Kidney epithelial cell (primary cell): ENCODE data around the gene SH2B2. TPM values are rescaled to one million over a fixed set of nuclear protein-coding genes. Genes with fewer than 3 reads are reported as not detected.
A peak's percentile ranks its signal among the peaks of the same experiment; 100 is the strongest.

Source experiments
- DNase-seq: peaks from one replicate; pipeline ENCODE4 v3.0.0-alpha.2; 2010; ENCODE audit warnings: low read depth
- H3K27me3 ChIP-seq: 2 replicates; pipeline ENCODE4 v1.6.0; 2011; ENCODE audit warnings: low read length; ENCODE audit not compliant: control insufficient read depth, insufficient read depth
- H3K36me3 ChIP-seq: 2 replicates; pipeline ENCODE4 v1.5.1; 2011; ENCODE audit warnings: low read length; ENCODE audit not compliant: control insufficient read depth, insufficient read depth
- H3K4me3 ChIP-seq: 2 replicates; pipeline ENCODE4 v1.5.1; 2011; ENCODE audit warnings: low read depth, mild to moderate bottlenecking, control low read depth, low read length
- total RNA-seq: library from RNA; depleted of rRNA; stranded (reverse); fragments of >200 nt; gene quantifications from 2 replicates; pipeline ENCODE4 v1.2.3, GENCODE V29; 2015
- TF ChIP-seq, protein P1 (sequence below): IDR thresholded peaks from 2 replicates; pipeline ENCODE4 v1.5.1; 2011; ENCODE audit warnings: mild to moderate bottlenecking, moderate library complexity, low read length, control low read depth, inconsistent platforms; ENCODE audit not compliant: insufficient read depth, poor library complexity, severe bottlenecking

Gene SH2B2
- total RNA-seq: 10.0 and 11.4 TPM in 2 replicates

DNA sequence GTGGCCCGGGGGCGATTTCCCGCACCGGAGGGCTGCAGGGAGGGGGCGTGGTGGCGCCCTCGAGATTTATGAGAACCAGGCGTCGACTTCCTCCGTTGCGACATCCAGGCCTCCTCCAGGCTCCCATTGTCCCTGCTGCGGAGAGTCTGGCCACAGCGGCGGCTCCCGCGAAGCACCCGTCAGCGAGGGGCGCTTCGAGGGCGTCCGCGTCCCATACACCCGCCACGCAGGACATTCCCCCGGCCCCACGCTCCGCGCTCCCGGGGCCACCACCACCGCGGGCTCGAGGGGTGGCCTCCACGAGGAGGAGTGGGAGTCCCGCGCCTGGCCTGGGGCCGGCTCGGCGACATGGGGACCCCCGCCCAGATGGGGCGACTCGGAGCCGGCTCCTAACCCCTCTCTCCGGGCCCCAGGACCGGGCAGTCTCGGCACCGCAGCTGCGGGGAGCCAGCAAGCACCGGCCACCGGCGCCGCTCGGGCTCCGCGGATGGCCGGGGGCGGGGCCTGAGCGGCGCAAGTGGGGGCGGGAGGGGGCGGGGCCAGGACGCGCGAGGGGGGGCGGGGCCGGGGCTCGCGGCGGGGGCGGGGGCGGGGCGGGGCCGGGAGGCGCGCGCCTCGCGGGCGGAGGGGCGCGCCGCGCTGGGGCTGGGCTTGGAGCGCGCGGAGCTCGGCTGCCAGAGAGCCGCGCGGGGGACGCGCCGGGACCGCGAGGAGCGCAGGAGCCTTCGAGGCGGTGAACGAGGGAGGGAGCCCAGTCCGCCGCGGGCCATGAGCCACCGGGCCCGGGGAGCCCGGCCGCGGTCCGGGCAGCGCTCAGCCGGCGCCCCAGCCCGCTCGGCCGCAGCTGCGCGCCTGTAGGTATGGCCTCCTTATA is at the start of gene SH2B2:
Gene SH2B2, plus strand, starts transcription at position 632 of the 874 bp plus-strand sequence. CDS start 13,683 bp downstream, outside the sequence.
- TF ChIP-seq, protein P1, sequence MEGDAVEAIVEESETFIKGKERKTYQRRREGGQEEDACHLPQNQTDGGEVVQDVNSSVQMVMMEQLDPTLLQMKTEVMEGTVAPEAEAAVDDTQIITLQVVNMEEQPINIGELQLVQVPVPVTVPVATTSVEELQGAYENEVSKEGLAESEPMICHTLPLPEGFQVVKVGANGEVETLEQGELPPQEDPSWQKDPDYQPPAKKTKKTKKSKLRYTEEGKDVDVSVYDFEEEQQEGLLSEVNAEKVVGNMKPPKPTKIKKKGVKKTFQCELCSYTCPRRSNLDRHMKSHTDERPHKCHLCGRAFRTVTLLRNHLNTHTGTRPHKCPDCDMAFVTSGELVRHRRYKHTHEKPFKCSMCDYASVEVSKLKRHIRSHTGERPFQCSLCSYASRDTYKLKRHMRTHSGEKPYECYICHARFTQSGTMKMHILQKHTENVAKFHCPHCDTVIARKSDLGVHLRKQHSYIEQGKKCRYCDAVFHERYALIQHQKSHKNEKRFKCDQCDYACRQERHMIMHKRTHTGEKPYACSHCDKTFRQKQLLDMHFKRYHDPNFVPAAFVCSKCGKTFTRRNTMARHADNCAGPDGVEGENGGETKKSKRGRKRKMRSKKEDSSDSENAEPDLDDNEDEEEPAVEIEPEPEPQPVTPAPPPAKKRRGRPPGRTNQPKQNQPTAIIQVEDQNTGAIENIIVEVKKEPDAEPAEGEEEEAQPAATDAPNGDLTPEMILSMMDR: no peak
- no peaks in the 10 kb centered on the region for H3K36me3 ChIP-seq
- H3K27me3 ChIP-seq: peaks cover 6% of the 10 kb centered on the region
- peak within 1 kb of the TSS; percentile 79 for H3K4me3 ChIP-seq
- DNase-seq: no peak

DNA sequence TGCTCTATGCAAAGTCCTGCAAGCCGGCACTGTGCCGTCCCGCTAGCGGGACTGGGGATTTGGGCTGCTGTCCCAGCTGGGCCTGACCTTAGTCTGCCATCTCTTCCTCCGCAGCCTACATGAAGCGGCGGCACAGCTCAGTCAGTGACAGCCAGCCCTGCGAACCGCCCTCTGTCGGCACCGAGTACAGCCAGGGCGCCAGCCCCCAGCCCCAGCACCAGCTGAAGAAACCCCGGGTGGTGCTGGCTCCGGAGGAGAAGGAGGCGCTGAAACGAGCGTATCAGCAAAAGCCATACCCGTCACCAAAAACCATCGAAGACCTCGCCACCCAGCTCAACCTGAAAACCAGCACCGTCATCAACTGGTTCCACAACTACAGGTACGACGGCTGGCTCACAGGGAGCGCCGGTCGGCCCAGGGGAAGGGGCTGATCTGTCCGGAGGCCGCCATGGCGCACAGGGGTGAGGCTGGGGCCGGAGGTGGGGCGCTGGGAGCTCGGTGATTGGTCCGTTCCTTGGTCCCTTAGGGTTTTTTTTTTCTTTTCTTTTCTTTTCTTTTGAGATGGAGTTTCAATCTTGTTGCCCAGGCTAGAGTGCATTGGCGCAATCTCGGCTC is 47.4 kb upstream of the SH2B2 start:
- no peaks in the 10 kb centered on the region for H3K27me3 ChIP-seq
- DNase-seq: no peak
- H3K36me3 ChIP-seq: no peaks in the 10 kb centered on the region
- TF ChIP-seq, protein P1: no peak
- H3K4me3 ChIP-seq: no peak overlapping the region

DNA sequence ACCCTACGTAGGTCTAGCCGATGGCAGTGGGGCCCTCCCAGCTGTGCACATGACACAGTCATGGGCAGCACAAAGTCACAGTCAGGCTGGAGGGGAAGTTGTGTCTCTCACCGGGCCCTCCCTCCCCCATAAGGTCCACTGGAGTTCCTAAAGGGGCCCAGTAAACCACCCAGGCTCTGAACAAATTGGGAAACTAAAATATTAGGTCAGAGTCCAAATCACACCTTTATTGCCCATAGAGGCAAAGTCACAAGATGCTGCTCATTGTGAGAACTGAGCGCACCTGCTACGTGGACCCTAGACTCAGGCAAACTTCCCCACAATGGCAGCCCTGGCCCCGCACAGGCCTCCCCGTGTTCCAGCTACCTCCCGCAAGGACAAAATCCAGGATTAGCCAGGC is 45.2 kb upstream of the SH2B2 start:
- no peaks in the 10 kb centered on the region for H3K27me3 ChIP-seq
- H3K36me3 ChIP-seq: no peaks in the 10 kb centered on the region
- no peak overlapping the region for H3K4me3 ChIP-seq
- DNase-seq: no peak
- TF ChIP-seq, protein P1: no peak

DNA sequence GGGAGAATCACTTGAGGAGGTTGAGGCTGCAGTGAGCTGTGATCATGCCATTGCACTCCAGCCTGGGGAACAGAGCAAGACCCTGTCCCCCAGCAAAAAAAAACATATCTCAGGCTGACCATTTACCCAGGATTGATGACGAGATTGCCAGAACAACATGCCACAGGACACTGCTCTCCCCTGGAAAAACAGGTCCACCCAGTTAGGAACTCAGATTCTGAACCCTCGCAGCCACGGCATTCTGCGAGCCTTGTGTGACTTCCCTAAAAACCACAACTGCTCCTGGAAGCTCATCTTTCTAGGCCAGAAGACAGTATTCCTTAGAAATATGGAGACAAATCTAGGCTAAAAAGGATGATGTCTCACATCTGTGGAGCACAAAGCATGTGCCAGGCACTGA is 42.1 kb upstream of the SH2B2 start:
- TF ChIP-seq, protein P1: no peak
- no peak for DNase-seq
- H3K4me3 ChIP-seq: no peak overlapping the region
- no peaks in the 10 kb centered on the region for H3K27me3 ChIP-seq
- H3K36me3 ChIP-seq: no peaks in the 10 kb centered on the region

DNA sequence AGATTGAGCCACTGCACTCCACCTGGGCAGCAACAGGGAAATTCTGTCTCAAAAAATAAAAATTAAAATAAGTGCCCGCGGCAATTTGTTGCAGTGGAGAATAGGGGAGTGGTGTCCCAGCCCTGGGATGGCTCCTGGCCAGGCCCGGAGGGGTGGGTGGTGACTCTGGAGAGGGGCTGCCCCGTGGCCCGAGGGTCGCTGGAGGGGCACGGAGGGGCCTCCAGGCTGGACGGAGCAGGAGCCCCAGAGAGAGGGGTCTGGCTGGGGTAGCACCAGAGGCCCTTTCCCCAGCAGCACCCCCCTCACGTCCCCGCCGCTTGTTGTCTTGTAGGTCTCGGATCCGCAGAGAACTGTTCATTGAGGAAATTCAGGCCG is 38.6 kb upstream of the SH2B2 start:
- no peak overlapping the region for H3K4me3 ChIP-seq
- no peaks in the 10 kb centered on the region for H3K27me3 ChIP-seq
- TF ChIP-seq, protein P1: no peak
- H3K36me3 ChIP-seq: peaks cover 2% of the 10 kb centered on the region
- no peak for DNase-seq
